ENCODE measurements around the gene PACS2. TPM values are rescaled to one million over a fixed set of nuclear protein-coding genes. Genes with fewer than 3 reads are reported as not detected.
"Not testable (repeated sequence)": the region's sequence is repeated elsewhere in the genome, so short reads cannot be mapped to it uniquely, and the experiment has no call there.

PACS2 gene
- polyA plus RNA-seq, 3 donors = 3.1 to 87.0 (median 3.7) TPM

GRCh38 chr14:105300542-105301102 is 13.9 kb upstream of the PACS2 start, which contains the start of gene BRF1:
Gene BRF1, minus strand, starts transcription at chr14:105301001. Its CDS starts 372 bp downstream, at chr14:105300629.
- Histone ChIP-seq H4K20me1 (ENCODE audit: insufficient read depth, low read length) (peaks cover 28% of the 10 kb centered on the region), H3K27ac (ENCODE audit: low read depth in 1 of 2, low read length in 2 of 2) (peak within 1 kb of the TSS; percentile 92 to 93), H2AFZ (ENCODE audit: insufficient read depth, low read depth, low read length, poor library complexity, severe bottlenecking) (peak within 1 kb of the TSS; percentile 91), H3K4me2 (replicated peaks; ENCODE audit: extremely low read depth, low read length, poor library complexity, severe bottlenecking) (peak within 1 kb of the TSS; percentile 94), H3K79me2 (ENCODE audit: insufficient read depth, low read length) (peaks cover 46% of the 10 kb centered on the region), H3K9ac (ENCODE audit: insufficient read depth, low read length, poor library complexity, severe bottlenecking) (peak within 1 kb of the TSS; percentile 89), H3K4me1 (ENCODE audit: control insufficient read depth in 1 of 2, insufficient read depth in 2 of 2, low read length in 2 of 2) (peaks cover 31 to 42% of the 10 kb centered on the region in 2 donors), H3K27me3 (ENCODE audit: control insufficient read depth in 2 of 2, insufficient read depth in 2 of 2, low read length in 2 of 2) (no peaks in the 10 kb centered on the region), H3K4me3 (replicated peaks in 1 of 3; ENCODE audit: low read depth in 2 of 3, low read length in 3 of 3) (peak within 1 kb of the TSS; percentile 66 to 87 (median 76)), H3K36me3 (replicated peaks in 1 of 2; ENCODE audit: control insufficient read depth in 1 of 2, insufficient read depth in 2 of 2, low read length in 2 of 2) (no peaks in the 10 kb centered on the region), H3K9me3 (replicated peaks in 1 of 2; ENCODE audit: control insufficient read depth in 1 of 2, insufficient read depth in 1 of 2, low read length in 2 of 2) (no peaks in the 10 kb centered on the region)
- Mint-ChIP-seq H3K4me3 (peak within 1 kb of the TSS; percentile 85 to 95), H3K36me3 (peaks cover 9 to 16% of the 10 kb centered on the region in 2 donors), H3K4me1 (peaks cover 45% of the 10 kb centered on the region), H3K9me3 (peaks cover 0 to 2% (median 0%) of the 10 kb centered on the region in 7 donors), H3K27ac (peak within 1 kb of the TSS; percentile 91 to 98 (median 95)), H3K27me3 (ENCODE audit: low read depth in 3 of 3) (peaks cover 0 to 2% (median 0%) of the 10 kb centered on the region in 3 donors)
- TF ChIP-seq, protein P1, sequence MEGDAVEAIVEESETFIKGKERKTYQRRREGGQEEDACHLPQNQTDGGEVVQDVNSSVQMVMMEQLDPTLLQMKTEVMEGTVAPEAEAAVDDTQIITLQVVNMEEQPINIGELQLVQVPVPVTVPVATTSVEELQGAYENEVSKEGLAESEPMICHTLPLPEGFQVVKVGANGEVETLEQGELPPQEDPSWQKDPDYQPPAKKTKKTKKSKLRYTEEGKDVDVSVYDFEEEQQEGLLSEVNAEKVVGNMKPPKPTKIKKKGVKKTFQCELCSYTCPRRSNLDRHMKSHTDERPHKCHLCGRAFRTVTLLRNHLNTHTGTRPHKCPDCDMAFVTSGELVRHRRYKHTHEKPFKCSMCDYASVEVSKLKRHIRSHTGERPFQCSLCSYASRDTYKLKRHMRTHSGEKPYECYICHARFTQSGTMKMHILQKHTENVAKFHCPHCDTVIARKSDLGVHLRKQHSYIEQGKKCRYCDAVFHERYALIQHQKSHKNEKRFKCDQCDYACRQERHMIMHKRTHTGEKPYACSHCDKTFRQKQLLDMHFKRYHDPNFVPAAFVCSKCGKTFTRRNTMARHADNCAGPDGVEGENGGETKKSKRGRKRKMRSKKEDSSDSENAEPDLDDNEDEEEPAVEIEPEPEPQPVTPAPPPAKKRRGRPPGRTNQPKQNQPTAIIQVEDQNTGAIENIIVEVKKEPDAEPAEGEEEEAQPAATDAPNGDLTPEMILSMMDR (IDR thresholded peaks at IDR 0.05) = no peak
- peak; percentile 77 to 88 (median 79) for DNase-seq
- under 1% methylated on average over 90 of the region's 90 CpGs for WGBS (ENCODE audit: insufficient coverage)
- intact Hi-C loops (cut with micrococcal nuclease) = loop anchor here in 1 of 2 donors (2.0 kb wide), 1 partner anchor 14 kb away; the partner anchor contains the start of gene PACS2

DNA sequence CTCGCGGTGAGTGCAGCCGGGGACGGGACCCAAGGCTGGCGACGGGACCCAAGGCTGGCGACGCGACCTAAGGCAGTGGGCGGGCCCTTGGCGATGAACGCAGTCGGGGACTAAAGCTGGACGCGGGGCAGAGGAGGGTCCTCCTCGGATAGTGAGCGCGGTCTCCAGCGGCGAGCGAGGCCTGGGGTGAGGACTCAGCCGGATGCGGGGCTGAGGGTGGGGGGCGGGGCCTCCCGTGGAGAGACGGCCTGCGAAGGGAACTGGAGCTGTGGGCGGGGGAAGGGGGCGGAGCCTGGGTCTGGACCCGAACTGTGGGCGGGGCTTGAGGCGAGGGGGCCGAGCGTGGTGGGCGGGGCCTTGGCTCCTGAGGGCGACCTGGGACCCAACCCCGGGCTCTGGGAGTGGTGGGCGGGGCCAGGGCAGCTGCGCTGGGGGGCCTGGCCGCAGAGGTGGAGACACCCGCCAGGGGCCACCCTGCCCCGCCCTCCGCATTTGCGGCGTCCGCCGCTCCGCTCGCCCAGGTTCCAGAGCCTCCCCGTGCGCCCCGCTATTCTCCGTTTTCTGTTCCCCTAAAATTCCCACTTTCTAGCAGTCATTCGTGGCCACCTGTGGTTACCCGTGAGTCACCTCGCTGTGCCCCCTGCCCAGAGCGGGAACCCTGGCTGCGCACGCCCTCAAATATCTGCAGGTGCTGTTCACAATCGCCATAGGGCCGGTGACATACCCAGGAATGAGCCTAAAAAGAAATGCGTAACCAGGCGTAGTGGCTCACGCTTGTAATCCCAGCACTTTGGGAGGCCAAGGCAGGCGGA is 13.2 kb upstream of the PACS2 start:
- H3K27ac ChIP-seq (ENCODE audit: low read depth in 1 of 2, low read length in 2 of 2) = peak overlapping the region; percentile 92 to 93
- H2AFZ ChIP-seq (ENCODE audit: insufficient read depth, low read depth, low read length, poor library complexity, severe bottlenecking) = peak overlapping the region; percentile 91
- peak overlapping the region; percentile 94 for H3K4me2 ChIP-seq (replicated peaks; ENCODE audit: extremely low read depth, low read length, poor library complexity, severe bottlenecking)
- peak overlapping the region; percentile 66 to 87 (median 76) for H3K4me3 ChIP-seq (replicated peaks in 1 of 3; ENCODE audit: low read depth in 2 of 3, low read length in 3 of 3)
- H3K36me3 ChIP-seq (replicated peaks in 1 of 2; ENCODE audit: control insufficient read depth in 1 of 2, insufficient read depth in 2 of 2, low read length in 2 of 2) = no peaks in the 10 kb centered on the region
- TF ChIP-seq, protein P1 (IDR thresholded peaks at IDR 0.05) = no peak
- WGBS (ENCODE audit: insufficient coverage) = 6% methylated on average over 62 of the region's 65 CpGs
- H4K20me1 ChIP-seq (ENCODE audit: insufficient read depth, low read length) = peaks cover 28% of the 10 kb centered on the region
- H3K79me2 ChIP-seq (ENCODE audit: insufficient read depth, low read length) = peaks cover 39% of the 10 kb centered on the region
- Mint-ChIP-seq H3K27me3 (ENCODE audit: low read depth in 3 of 3) (peaks cover 0 to 2% (median 0%) of the 10 kb centered on the region in 3 donors), H3K27ac (peak overlapping the region; percentile 91 to 98 (median 95)), H3K9me3 (peaks cover 0 to 2% (median 0%) of the 10 kb centered on the region in 7 donors), H3K36me3 (peaks cover 9 to 16% of the 10 kb centered on the region in 2 donors), H3K4me3 (peak overlapping the region; percentile 85 to 95), H3K4me1 (peaks cover 45% of the 10 kb centered on the region)
- H3K4me1 ChIP-seq (ENCODE audit: control insufficient read depth in 1 of 2, insufficient read depth in 2 of 2, low read length in 2 of 2) = peaks cover 32 to 43% of the 10 kb centered on the region in 2 donors
- H3K9ac ChIP-seq (ENCODE audit: insufficient read depth, low read length, poor library complexity, severe bottlenecking) = peak overlapping the region; percentile 89
- peak; percentile 90 to 93 (median 90) for DNase-seq
- intact Hi-C loops (cut with micrococcal nuclease) = loop anchor here in 1 of 2 donors (2.0 kb wide), 1 partner anchor 13 kb away; the partner anchor contains the start of gene PACS2
- H3K9me3 ChIP-seq (replicated peaks in 1 of 2; ENCODE audit: control insufficient read depth in 1 of 2, insufficient read depth in 1 of 2, low read length in 2 of 2) = no peaks in the 10 kb centered on the region
- H3K27me3 ChIP-seq (ENCODE audit: control insufficient read depth in 2 of 2, insufficient read depth in 2 of 2, low read length in 2 of 2) = no peaks in the 10 kb centered on the region

DNA sequence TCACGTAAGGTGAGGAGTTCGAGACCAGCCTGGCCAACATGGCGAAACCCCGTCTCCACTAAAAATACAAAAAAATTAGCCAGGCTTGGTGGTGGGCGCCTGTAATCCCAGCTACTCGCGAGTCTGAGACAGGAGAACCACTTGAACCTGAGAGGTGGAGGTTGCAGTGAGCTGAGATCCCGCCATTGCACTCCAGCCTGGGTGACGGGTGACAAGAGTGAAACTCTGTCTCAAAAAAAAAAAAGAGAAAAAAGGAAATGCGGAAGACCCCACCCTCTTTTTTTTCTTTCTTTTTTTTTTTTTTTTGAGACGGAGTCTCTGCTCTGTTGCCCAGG is 12.7 kb upstream of the PACS2 start:
- peaks cover 28% of the 10 kb centered on the region for H4K20me1 ChIP-seq (ENCODE audit: insufficient read depth, low read length)
- H2AFZ ChIP-seq (ENCODE audit: insufficient read depth, low read depth, low read length, poor library complexity, severe bottlenecking) = peak overlapping the region; percentile 91
- peaks cover 33% of the 10 kb centered on the region for H3K79me2 ChIP-seq (ENCODE audit: insufficient read depth, low read length)
- not testable (repeated sequence) for H3K27ac ChIP-seq (ENCODE audit: low read depth in 1 of 2, low read length in 2 of 2); H3K27ac Mint-ChIP-seq; H3K9me3 Mint-ChIP-seq; H3K27me3 ChIP-seq (ENCODE audit: control insufficient read depth in 2 of 2, insufficient read depth in 2 of 2, low read length in 2 of 2); H3K9me3 ChIP-seq (replicated peaks in 1 of 2; ENCODE audit: control insufficient read depth in 1 of 2, insufficient read depth in 1 of 2, low read length in 2 of 2); H3K36me3 ChIP-seq (replicated peaks in 1 of 2; ENCODE audit: control insufficient read depth in 1 of 2, insufficient read depth in 2 of 2, low read length in 2 of 2); DNase-seq; H3K27me3 Mint-ChIP-seq (ENCODE audit: low read depth in 3 of 3)
- Mint-ChIP-seq H3K36me3 (peaks cover 9 to 12% of the 10 kb centered on the region in 2 donors), H3K4me3 (peak overlapping the region; percentile 85 to 95), H3K4me1 (peaks cover 45% of the 10 kb centered on the region)
- WGBS (ENCODE audit: insufficient coverage) = 86% methylated on average over 1 of the region's 11 CpGs
- intact Hi-C loops (cut with micrococcal nuclease) = loop anchor here in 1 of 2 donors (2.0 kb wide), 1 partner anchor 13 kb away; the partner anchor contains the start of gene PACS2
- peak overlapping the region; percentile 89 for H3K9ac ChIP-seq (ENCODE audit: insufficient read depth, low read length, poor library complexity, severe bottlenecking)
- peak overlapping the region; percentile 94 for H3K4me2 ChIP-seq (replicated peaks; ENCODE audit: extremely low read depth, low read length, poor library complexity, severe bottlenecking)
- H3K4me3 ChIP-seq (replicated peaks in 1 of 3; ENCODE audit: low read depth in 2 of 3, low read length in 3 of 3) = peak overlapping the region in 2 of 3 experiments; percentile 37 to 87
- peaks cover 32 to 43% of the 10 kb centered on the region in 2 donors for H3K4me1 ChIP-seq (ENCODE audit: control insufficient read depth in 1 of 2, insufficient read depth in 2 of 2, low read length in 2 of 2)
